HG03060 (cell line): ENCODE results near the gene TSPAN9.
"Not testable (repeated sequence)": the region's sequence is repeated elsewhere in the genome, so short reads cannot be mapped to it uniquely, and the experiment has no call there.

ENCODE experiments used
- ATAC-seq: cut with Tn5 transposase; IDR thresholded peaks from one replicate; pipeline ENCODE4 v1.9.1; 2021; ENCODE audit warnings: low read depth, moderate number of reproducible peaks; ENCODE audit not compliant: unreplicated experiment

The TSPAN9 gene

DNA sequence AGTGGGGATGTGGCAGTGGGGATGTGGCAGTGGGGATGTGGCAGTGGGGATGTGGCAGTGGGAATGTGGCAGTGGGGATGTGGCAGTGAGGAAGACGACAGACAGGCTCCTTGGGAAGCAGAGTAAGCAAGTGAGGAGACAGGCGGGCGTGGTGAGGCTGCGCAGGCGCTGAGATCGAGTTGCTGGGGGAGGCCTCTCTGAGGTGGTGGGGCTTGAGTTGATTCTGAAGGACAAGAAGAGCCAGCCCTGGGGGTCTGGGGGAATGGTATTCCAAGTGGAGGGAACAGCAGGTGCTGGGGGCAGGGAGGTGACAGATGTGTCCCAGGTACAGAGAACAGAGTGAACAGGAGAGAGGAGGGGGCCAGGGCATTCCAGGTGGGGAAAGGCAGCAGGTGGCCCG, 33.8 kb upstream of the TSPAN9 start:
- no peak for ATAC-seq

DNA sequence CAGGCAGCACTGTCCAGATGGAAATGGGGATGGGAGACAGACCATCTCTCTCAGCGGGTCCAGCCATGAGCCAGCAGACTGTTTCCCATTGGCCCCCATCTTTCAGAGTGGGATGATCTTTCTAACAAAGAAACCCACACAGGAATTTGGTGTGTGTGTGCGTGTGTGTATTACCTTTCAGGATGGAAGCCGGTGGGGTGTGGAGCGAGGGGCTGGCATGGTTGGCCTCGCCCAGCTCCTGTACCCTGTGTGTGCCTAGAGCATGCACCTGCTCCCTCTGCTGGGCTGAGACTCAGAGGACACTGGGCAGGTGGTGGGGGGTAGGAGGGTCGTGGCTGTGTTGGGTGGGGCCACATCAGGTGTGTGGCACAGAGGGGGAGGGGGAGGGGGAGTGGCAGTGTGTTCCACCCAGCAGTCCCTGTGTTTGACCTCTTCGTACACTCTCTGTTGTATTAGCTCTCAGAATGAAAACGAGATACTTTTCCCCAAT, 33.0 kb upstream of the TSPAN9 start:
- no peak for ATAC-seq

DNA sequence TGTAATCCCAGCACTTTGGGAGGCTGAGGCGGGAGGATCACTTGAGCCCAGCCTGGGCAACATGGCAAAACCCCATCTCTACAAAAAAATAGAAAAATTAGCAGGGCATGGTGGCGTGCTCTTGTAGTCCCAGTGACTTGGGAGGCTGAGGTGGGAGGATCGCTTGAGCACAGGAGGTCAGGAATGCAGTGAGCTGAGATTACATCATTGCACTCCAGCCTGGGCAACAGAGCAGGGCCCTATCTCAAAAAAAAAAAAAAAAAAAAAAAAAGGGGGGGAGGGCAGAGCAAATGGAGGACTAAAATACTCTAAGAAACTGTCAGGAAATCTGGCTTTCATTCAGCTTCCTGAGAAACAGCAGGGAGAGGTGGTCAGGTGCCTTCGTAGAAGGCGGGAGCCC, 31.7 kb upstream of the TSPAN9 start:
- ATAC-seq, result no peak

DNA sequence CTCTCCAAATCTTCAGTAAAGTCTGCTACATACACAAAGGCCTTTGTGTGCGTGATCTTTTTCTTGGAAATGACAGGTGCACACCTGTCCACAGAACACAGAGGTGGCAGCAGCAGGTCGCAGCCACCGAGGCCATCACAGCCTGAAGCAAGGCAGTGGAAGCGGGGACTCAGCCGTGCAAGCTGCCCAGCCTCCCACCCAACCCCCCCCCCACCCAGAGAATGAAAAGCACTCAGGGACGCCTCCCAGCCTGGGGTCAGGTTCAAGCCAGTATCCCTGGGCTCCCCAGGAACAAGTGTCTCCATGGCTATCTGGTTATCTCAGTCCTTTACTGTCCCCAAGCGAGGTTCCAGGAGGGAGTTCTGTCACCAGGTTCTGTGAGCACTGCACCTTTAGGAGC, 31.2 kb upstream of the TSPAN9 start:
- ATAC-seq, result no peak

DNA sequence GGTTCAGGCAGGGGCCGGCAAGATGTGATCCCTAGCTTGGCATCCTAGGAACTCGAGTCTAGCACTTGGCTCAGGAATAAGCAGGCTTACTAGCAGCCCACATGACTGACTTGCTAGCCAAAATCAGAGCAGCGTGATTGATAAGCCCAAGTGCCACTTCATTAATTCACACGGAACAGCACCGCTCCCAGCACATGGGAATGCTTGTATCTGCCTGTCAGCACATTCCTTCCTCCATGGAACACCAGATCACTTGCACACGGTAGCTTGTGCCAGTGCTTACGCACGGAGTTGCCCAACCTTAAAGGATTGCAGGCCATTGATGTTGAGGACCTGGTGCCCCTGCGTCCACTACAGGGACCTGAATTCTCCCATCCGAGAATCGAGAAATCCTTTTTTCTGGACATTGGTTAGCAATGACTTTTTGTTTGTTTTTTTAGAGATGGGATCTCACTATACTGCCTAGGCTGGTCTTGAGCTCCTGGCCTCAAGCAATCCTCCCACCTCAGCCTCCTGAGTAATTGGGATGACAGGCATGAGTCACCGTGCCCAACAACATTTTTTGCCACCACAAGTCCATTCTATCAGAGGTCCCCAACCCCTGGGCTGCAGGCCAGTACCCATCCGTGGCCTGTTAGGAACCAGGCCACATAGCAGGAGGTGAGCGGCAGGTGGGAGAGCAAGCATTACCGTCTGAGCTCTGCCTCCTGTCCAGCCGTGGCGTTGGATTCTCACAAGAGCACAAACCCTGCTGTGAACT, 30.6 kb upstream of the TSPAN9 start:
- ATAC-seq, result no peak

DNA sequence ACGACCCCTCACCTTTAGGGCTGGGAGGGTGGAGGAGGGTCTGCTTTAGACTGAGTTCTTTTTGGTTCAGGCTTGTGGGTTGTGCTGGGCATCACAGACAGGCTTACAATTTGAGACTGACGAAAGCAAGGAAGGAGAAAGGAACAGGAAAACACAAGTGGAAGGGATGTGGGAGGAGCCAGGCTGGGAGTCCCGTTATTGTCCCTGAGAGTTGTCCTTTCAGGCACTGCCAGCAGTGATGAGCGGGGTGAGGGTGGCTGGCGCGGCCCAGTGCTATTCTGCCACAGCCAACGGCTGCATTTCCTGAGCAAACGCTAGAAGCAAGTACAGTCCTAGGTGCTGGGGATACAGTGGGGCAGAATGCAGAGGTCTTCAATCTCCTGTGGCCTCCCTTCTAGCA, 29.2 kb upstream of the TSPAN9 start:
- no peak for ATAC-seq

DNA sequence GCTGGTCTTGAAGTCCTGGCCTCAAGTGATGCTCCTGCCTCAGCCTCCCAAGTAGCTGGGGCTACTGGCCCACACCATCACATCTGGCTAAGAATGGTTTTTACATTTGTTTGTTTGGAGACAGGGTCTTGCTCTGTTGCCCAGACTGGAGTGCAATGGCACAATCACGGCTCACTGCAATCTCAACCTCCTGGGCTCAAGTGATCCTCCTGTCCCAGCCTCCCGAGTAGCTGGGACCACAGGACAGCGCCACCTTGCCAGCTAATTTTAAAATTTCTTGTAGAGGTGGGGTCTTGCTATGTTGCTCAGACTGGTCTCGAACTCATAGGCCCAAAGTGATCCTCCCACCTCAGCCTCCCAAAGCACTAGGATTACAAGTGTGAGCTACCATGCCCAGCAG, 28.6 kb upstream of the TSPAN9 start:
- no peak for ATAC-seq

DNA sequence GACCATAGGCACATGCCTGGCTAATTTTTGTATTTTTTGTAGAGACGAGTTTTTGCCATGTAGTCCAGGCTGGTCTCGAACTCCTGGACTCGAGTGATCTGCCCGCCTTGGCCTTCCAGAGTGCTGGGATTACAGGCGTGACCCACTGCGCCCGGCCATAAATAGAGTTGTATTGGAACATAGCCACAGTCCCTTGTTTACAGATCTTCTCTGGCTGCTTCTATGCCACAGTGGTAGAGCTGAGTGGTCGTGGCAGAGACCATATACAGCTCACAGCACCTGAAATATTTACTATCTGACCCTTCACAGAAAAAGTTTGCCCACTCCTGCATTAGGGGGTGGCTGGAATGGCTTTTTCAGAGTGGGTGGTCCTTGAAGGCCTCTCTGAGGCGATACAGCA, 28.0 kb upstream of the TSPAN9 start:
- ATAC-seq, result no peak

DNA sequence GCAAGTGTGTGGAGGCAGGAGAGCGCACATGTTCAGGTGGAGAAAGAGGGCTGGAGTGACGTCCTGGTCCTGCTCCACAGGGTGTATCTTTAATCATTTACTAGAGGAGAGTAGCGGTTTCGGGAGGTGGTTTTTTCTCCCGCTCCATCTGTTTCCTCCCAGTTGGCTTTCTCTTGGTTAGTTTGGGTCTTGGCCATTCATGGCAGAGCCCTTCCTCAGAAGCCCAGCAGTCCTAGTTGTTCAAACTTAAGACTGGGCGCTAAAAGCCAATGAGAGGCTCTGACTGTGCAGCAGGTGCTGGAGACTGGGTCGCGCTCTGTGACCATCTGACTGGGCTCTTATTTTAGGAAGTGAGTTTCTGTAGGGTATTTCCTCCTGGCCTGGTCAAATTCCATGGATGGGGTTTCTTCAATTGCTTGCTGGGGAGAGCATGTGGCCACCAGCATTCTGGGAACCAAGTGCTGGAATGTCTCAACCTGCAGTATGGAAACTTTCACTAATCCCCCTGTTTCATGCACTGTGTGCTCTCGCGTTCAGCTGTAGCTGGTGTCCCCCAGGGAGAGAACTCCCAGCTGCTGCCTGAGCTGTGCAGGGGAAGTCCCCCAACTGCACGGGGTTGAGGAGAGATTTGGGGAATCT, 27.4 kb upstream of the TSPAN9 start:
- ATAC-seq, result no peak

DNA sequence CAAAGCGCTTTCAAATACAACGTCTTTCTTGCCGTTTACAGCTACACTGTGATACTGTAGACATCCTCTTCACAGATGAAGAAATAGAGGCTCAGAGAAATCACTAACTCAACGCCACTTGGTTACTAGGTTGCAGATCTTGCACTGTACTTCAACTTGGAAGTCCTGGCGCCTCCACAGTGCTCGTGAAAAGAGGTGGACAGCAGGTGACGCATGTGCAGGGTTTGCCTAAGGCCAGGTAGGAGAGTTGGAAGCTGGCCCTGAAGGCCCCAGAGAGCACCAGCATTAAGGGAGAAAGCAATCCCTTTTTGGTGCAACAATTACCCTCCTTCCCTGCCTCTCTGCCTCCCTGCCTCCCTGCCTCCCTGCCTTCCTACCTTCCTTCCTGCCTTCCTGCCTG, 22.8 kb upstream of the TSPAN9 start:
- no peak for ATAC-seq

DNA sequence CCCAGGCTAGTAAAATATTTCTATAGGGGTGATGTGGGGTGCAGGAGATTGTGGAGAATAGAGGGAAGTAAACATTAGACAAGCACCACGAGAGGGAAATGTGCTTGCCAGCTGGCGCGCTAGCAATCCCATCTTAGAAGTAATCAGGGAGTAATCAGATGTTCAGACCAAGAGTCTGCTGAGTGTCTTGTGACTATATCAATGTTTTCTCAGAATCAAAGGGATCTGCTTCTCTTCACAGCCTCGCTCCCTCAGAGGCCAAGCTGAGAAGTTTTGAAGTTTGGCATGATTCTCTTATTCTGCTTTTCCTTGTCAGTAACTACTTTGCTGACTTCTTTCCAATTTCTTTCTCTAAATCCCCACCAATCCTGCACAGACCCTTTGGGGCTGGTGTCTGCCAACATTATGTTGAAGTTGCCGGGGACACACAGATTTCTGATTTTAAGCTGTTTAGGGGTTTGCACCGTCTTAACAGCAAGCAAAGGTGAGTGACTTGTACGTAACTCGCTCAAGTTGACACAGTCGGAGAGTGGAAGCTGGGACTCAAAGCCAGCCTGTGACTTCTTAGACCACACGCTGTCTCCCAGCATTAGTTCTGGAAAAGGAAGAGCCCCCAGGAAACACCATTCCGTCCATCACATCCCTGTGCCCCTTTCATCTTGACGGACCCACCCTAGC, 22.0 kb upstream of the TSPAN9 start:
- no peak for ATAC-seq

DNA sequence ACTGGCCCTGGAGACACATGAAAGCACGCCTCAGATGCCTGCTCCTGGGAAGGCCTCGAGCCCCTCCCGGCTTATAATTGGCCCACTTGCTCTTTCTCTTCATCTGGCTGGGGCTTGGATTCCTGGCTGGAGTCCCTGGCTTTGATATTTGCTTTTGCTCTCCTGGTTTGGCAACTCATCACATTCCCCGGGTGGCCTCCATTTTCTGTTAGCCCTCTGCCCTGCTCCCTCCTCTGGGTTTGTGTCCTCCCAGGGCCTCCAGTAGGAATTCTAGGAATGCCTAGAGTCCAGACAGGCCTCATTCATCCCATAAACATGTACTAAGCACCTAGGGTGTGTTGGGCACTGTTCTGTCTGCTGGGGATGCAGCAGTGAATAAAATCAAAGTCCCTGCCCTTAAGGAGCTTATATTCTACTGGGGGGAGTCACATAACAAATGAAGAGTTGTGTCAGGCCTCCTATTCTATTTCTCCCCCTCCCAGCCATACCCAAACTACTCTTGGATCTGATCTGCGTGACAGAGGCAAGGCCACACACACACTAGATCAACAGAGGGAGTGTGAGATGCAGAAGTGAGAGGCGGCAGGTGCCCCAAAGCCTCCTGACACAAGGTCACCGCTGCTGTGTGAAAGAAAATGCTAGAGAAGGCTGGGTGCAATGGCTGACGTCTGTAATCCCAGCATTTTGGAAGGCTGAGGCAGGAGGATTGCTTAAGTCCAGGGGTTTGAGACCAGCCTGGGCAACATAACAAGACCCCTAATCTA, 21.3 kb upstream of the TSPAN9 start:
- no peak for ATAC-seq

DNA sequence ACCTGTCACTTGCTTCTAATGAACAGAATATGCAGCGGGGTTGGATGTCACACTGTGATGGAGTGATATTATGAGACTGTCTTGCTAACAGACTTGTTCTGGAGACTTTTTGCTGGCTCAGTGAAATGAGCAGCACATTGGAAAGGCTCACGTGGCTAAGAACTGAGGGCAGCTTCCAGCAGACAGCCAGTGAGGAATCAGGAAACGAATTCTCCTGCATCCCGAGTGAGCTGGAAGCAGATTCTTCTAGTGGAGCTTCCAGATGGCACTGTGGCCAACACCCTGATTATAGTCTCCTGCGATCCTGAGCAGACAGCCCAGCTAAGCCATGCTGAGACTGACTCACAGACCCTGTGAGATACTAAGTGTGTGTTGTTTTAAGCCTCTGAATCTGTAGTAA, 16.1 kb upstream of the TSPAN9 start:
- ATAC-seq, result no peak

DNA sequence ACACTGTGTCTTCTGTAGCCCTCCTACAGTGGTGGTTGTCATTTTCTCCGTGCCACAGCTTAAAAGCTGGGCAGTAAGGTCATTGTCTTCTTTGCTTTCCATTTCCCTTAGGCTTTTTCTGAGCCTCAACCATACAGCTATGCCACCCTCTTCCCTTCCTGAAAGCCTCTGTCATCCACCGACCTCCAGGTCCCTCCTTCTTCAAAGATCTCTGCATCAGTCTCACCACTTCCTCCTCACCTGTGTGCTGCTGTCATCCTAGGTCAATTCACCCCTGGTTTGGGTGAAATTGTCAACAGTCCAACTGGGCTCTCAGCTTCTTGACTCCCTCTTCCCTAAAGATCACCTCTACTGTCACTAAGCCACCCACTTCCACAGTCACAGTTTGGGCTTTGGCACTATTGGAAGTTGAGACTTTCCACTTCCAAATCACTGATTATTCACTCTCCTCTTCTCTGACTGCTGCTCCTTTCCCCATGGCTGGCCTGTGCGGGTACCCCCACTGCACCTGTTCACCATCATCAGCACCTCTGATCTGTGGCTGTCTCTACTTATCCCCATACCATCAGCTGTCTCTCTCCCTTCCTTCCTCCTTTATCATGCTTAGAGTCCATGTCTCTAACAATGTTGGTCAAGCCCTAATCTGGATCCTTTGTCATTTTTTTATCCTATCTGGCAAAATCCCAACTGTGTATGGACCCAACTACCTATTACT, 15.5 kb upstream of the TSPAN9 start:
- no peak for ATAC-seq

DNA sequence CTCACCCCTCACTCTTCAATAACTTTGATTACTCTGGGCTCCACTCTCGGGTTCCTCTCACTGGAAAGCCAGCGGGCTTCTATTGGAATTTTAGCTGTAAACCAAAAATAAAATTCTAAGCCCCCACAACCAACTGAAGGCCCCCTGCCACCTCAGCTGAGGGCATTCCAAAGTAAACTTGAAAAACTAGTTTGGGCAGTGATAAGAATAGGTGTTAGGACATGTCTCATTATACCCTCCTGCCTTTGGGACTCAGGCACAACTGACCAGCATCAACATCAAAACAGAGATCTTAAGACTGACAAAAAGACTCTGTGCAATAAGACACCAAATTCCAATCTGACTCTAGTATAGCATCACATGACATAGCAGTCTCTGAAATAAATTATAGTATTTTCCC, 11.9 kb upstream of the TSPAN9 start:
- ATAC-seq, result no peak

DNA sequence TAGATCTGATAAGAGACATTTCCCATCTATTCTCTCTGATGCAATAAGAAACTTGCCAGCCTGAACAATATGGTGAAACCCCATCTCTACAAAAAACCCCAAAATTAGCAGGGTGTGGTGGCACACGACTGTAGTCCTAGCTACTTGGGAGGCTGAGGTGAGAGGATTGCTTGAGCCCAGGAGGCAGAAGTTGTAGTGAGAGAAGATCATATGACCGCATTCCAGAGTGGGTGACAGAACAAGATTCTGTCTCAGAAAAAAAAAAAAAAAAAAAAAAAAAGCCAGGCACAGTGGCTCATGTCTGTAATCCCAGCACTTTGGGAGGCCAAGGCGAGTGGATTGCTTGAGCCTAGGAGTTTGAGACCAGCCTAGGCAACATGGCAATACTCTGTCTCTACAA, 11.3 kb upstream of the TSPAN9 start:
- ATAC-seq, result not testable (repeated sequence)

DNA sequence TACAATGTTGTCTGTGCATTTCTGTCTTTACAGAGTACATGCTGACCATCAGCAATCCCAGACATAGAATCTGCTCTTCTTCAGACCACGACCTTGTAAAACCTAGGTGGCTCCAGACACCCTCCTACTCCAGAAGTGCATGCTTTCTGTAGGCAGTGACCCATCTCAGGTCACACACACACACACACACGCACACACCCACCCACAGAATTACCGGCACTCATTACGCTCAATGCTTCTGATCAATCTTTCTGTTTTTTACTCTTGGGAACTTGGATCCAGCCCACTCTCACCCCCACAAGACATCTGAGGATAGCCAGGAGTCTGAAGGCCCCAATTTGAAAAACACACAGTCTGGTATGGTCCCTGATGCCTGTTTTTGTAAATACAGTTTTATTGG, 7.5 kb upstream of the TSPAN9 start:
- ATAC-seq, result no peak

DNA sequence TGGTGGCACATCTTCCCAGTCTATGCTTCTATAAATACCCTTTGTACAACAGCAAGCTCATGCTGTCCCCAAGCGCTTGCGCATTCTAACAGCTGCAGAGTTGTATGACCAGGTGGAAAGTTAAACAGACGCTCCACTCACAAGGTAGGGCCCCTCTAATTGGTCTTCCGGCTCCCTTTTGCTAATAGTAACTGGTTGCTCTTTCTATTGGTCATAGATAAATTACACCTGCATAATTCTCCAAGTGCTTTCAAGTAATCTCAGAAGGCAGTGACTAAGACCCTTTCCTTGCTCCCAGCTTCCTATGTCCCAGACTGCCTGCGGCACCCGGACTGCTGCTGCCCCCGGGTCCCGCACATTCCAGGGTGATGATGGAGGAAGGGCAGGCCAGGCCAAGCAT, 6.1 kb upstream of the TSPAN9 start:
- ATAC-seq, result no peak

DNA sequence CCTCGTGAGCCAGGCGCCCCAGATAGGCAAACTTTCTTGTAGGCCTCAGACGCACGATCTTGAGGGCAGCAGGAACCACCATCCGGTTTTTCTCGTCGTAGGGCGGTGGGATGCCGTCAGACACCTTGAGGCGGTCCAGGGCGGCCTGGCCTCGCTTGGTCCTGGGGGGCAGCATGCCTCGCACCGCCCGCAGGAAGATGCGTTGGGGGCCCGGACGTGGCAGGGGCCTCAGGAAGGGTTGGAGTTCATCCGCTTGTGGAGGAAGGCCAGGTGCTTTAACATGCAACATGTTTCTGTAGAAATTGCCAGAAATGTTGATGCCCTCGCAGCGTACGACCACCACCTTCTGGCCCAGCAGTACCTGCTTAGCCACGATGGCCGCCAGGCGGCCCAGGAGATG, 5.5 kb upstream of the TSPAN9 start:
- no peak for ATAC-seq

DNA sequence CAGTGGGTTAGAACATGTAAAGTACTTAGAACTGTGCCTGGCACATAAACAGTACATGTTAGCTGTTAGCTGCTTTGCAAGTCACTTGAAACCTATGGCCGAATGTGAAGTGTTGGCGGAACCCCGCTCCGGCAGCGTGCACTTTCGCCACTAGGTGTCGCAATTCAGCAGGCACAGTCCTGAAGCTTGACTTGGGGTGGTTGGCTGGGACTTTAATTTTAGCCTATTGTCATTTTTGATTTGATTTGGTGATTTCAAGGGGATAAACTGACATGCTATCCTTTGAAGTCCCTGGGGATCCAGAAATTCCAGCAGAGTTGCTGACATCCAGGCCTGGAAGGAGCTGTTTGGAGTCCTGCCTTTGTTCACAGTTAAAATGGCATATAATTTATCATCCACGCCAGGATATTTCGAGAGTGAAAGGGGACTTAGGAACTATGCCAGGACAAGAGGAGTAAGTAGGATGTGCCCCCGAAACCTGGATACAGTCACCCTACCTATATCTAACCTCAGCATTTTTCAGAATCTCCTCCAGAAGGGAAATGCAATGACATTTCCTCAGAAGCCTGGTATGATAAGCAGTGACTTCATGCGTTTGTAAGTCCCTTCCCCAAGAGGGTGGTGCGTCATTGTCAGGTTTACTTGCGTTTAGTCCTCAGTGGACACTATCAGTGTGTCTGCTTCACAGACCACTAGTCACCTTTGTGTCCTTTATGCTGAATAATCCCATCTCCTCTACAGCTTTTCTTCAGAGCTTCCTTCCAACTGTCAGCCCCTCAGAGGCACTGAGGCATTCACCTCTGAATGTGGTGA, 3.5 kb upstream of the TSPAN9 start:
- no peak for ATAC-seq
